Measurements from ENCODE around the gene PRM1. TPM values are rescaled to one million over a fixed set of nuclear protein-coding genes. Genes with fewer than 3 reads are reported as not detected.
"Not testable (repeated sequence)": the region's sequence is repeated elsewhere in the genome, so short reads cannot be mapped to it uniquely, and the experiment has no call there.

PRM1 gene
- total RNA-seq, 1 donor from 2014 or later = not detected

- no peak for DNase-seq (ENCODE audit: low read depth)
Measured at GRCh38 chr16:11298143-11298900, 17.2 kb upstream of the PRM1 start.

- peak; percentile 63 for DNase-seq (ENCODE audit: low read depth)
Measured at GRCh38 chr16:11297492-11298142, 16.5 kb upstream of the PRM1 start.

- no peak for DNase-seq (ENCODE audit: low read depth)
Measured at GRCh38 chr16:11296706-11297491, 15.8 kb upstream of the PRM1 start.

- DNase-seq (ENCODE audit: low read depth) = no peak
Measured at GRCh38 chr16:11296351-11296705, 15.2 kb upstream of the PRM1 start.

- DNase-seq (ENCODE audit: low read depth) = no peak
Measured at GRCh38 chr16:11295672-11296071, 14.5 kb upstream of the PRM1 start.

- no peak for DNase-seq (ENCODE audit: low read depth)
Measured at GRCh38 chr16:11292076-11292748, 11.1 kb upstream of the PRM1 start.

- no peak for DNase-seq (ENCODE audit: low read depth)
Measured at GRCh38 chr16:11291091-11291703, 10.1 kb upstream of the PRM1 start.

GRCh38 chr16:11290102-11290893 lies 9.2 kb upstream of the PRM1 start:
- DNase-seq (ENCODE audit: low read depth) = no peak

GRCh38 chr16:11289696-11290095 lies 8.6 kb upstream of the PRM1 start:
- not testable (repeated sequence) for DNase-seq (ENCODE audit: low read depth)

- DNase-seq (ENCODE audit: low read depth) = no peak
Measured at GRCh38 chr16:11289202-11289601, 8.1 kb upstream of the PRM1 start.

- no peak for DNase-seq (ENCODE audit: low read depth)
Measured at GRCh38 chr16:11285842-11286241, 4.7 kb upstream of the PRM1 start.

GRCh38 chr16:11283820-11284248 lies 2.7 kb upstream of the PRM1 start:
- no peak for DNase-seq (ENCODE audit: low read depth)

GRCh38 chr16:11278681-11279628 lies 2.2 kb downstream of the PRM1 start:
- DNase-seq (ENCODE audit: low read depth) = no peak

- no peak for DNase-seq (ENCODE audit: low read depth)
Measured at GRCh38 chr16:11277607-11278337, 3.4 kb downstream of the PRM1 start.

GRCh38 chr16:11276896-11277593 lies 4.1 kb downstream of the PRM1 start:
- no peak for DNase-seq (ENCODE audit: low read depth)

GRCh38 chr16:11276143-11276895 lies 4.8 kb downstream of the PRM1 start, which contains the start of gene PRM2:
Gene PRM2 (minus strand): TSS chr16:11276480. CDS start chr16:11276370, 110 bp downstream.
- no peak for DNase-seq (ENCODE audit: low read depth)

- DNase-seq (ENCODE audit: low read depth) = no peak
Measured at GRCh38 chr16:11274964-11275363, 6.2 kb downstream of the PRM1 start.
